HepG2 (cell line): ENCODE measurements around the gene NDUFS2. TPM values are rescaled to one million over a fixed set of nuclear protein-coding genes. Genes with fewer than 3 reads are reported as not detected.

Experiments
- AGO1 ChIP-seq: fragments of 200-400 bp; formaldehyde crosslinking; IDR thresholded peaks from 2 replicates; pipeline ENCODE4 v1.6.1; 2017; ENCODE audit warnings: mild to moderate bottlenecking, low read depth, low read length, moderate library complexity; ENCODE audit not compliant: poor library complexity, severe bottlenecking
- ARHGAP35 ChIP-seq: sonication (generic); formaldehyde crosslinking; IDR thresholded peaks from 2 replicates; pipeline ENCODE4 v1.9.0; 2022; ENCODE audit warnings: mild to moderate bottlenecking, inconsistent platforms, moderate library complexity, missing genetic modification reagents, borderline replicate concordance
- DBP ChIP-seq: sonication (generic); formaldehyde crosslinking; IDR thresholded peaks from 2 replicates; pipeline ENCODE4 v1.4.0; 2020; ENCODE audit warnings: missing genetic modification reagents; ENCODE audit errors: not compliant biosample characterization
- GZF1 ChIP-seq: sonication (generic); formaldehyde crosslinking; IDR thresholded peaks from 2 replicates; pipeline ENCODE4 v1.5.1; 2020; ENCODE audit warnings: mild to moderate bottlenecking, missing genetic modification reagents
- KDM5B ChIP-seq: sonication (generic); formaldehyde crosslinking; IDR thresholded peaks from 2 replicates; pipeline ENCODE4 v1.4.0; 2020; ENCODE audit warnings: missing genetic modification reagents, mild to moderate bottlenecking, borderline replicate concordance
- ONECUT2 ChIP-seq: sonication (generic); formaldehyde crosslinking; IDR thresholded peaks from 2 replicates; pipeline ENCODE4 v1.4.0; 2020; ENCODE audit warnings: missing genetic modification reagents
- SP1 ChIP-seq, 2 experiments: fragments of 450-650 bp in 1 of 2; sonication (generic) in 1 of 2; formaldehyde crosslinking in 1 of 2; IDR thresholded peaks; 2 replicates each; pipeline versions ENCODE4 v1.4.0 to v1.6.1; 2016 to 2020; ENCODE audit warnings: missing genetic modification reagents in 1 of 2
- TCF7 ChIP-seq: sonication (generic); IDR thresholded peaks from 2 replicates; pipeline ENCODE4 v1.6.1; 2016; ENCODE audit warnings: antibody characterized with exemption, low read depth
- TGIF2 ChIP-seq: IDR thresholded peaks from 2 replicates; pipeline ENCODE4 v1.6.1; 2016; ENCODE audit warnings: control low read depth, missing compliant biosample characterization
- THAP9 ChIP-seq: sonication (generic); formaldehyde crosslinking; IDR thresholded peaks from 2 replicates; pipeline ENCODE4; 2020; ENCODE audit warnings: missing genetic modification reagents, mild to moderate bottlenecking, borderline replicate concordance
- ZNF276 ChIP-seq: sonication (generic); formaldehyde crosslinking; IDR thresholded peaks from 2 replicates; pipeline ENCODE4 v1.4.0; 2020; ENCODE audit warnings: mild to moderate bottlenecking, low read depth, missing genetic modification reagents
- ZNF441 ChIP-seq: sonication (generic); formaldehyde crosslinking; IDR thresholded peaks from 2 replicates; pipeline ENCODE4 v1.7.0; 2021; ENCODE audit warnings: missing genetic modification reagents, borderline replicate concordance
- ZNF766 ChIP-seq: sonication (generic); formaldehyde crosslinking; IDR thresholded peaks from 2 replicates; pipeline ENCODE4 v1.5.0; 2020; ENCODE audit warnings: missing genetic modification reagents, borderline replicate concordance
- polyA plus RNA-seq, 8 experiments: library from polyadenylated mRNA; depleted of rRNA in 3 of 8; stranded (reverse) in 7 of 8; unstranded in 1 of 8; fragments of >200 nt; fragmentation: Illumina TruSeq in 4 of 8; extraction: Trizol in 4 of 8; gene quantifications; 2 replicates each; pipeline versions ENCODE4 v1.2.1 to v1.2.3, GENCODE V29; 2011 to 2016; ENCODE audit warnings: low read depth in 4 of 8, missing spikeins in 1 of 8, mixed read lengths in 1 of 8; ENCODE audit not compliant: insufficient read depth in 1 of 8
- total RNA-seq, 5 experiments: library from RNA; depleted of rRNA; stranded (reverse); fragments of >200 nt; fragmentation: Illumina TruSeq; extraction: Trizol; gene quantifications; 2 replicates each; pipeline ENCODE4 v1.2.3, GENCODE V29; 2016; ENCODE audit warnings: low read depth in 1 of 5
- TF ChIP-seq, protein P1 (sequence below): sonication (generic); IDR thresholded peaks from 2 replicates; pipeline ENCODE4 v1.6.1; 2016; ENCODE audit warnings: low read depth, borderline replicate concordance
- TF ChIP-seq, protein P2 (sequence below): sonication (generic); formaldehyde crosslinking; IDR thresholded peaks from 2 replicates; pipeline ENCODE4 v1.4.0; 2020; ENCODE audit warnings: missing genetic modification reagents, borderline replicate concordance

The NDUFS2 gene
- total and polyA plus RNA-seq, 2 of the 13 experiments (the other 11 are each of a cell fraction or from before 2014, with no cell fraction given) = 89.9 to 118 TPM

DNA sequence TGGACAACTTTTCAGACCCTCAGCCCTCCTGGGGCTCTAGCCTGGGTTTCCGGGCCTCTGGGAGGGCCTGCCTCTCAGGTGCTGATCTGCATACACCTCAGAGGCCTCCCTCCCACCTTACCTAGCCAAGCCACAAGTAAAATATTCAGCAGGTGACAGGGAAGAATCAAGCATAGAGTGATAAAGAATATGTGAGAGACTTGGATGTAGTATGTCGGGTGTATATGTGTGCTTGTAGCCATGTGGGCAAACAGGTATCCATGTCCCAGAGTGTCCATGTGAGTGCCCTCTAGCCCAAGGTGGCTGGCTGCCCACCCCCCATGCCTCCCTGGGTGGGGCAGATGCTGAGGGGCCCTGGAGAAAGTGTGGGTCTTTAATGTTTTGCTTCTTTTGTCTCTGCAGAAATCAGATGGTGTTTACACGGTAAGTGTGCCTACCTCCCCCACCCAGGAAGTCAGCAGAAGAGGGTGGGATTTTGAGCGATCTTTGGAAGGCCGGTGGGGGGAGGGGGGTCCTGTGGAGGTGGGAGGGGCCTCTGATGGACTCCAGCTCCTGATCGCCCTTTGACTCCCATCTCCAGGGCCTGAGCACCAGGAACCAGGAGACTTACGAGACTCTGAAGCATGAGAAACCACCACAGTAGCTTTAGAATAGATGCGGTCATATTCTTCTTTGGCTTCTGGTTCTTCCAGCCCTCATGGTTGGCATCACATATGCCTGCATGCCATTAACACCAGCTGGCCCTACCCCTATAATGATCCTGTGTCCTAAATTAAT lies 16.3 kb downstream of the NDUFS2 start (continued):
- TF ChIP-seq, protein P1, sequence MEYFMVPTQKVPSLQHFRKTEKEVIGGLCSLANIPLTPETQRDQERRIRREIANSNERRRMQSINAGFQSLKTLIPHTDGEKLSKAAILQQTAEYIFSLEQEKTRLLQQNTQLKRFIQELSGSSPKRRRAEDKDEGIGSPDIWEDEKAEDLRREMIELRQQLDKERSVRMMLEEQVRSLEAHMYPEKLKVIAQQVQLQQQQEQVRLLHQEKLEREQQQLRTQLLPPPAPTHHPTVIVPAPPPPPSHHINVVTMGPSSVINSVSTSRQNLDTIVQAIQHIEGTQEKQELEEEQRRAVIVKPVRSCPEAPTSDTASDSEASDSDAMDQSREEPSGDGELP = peak; percentile 85
- TF ChIP-seq ZNF276 (no peak), ARHGAP35 (no peak), SP1 (IDR thresholded peaks at IDR 0.05) (no peak), SP1 (CRISPR knock-in tag; IDR thresholded peaks at IDR 0.05) (peak; percentile 36; the same call in 1 of the 2 replicates), ONECUT2 (CRISPR knock-in tag) (no peak), TGIF2 (CRISPR knock-in tag) (0 out of 2 replicates have a peak, but pooled peaks have one; percentile 26), THAP9 (CRISPR knock-in tag) (no peak), DBP (CRISPR knock-in tag) (no peak), AGO1 (peak; percentile 92), ZNF441 (no peak), KDM5B (no peak), GZF1 (CRISPR knock-in tag) (no peak), TCF7 (peak; percentile 78), ZNF766 (no peak)
- TF ChIP-seq, protein P2, sequence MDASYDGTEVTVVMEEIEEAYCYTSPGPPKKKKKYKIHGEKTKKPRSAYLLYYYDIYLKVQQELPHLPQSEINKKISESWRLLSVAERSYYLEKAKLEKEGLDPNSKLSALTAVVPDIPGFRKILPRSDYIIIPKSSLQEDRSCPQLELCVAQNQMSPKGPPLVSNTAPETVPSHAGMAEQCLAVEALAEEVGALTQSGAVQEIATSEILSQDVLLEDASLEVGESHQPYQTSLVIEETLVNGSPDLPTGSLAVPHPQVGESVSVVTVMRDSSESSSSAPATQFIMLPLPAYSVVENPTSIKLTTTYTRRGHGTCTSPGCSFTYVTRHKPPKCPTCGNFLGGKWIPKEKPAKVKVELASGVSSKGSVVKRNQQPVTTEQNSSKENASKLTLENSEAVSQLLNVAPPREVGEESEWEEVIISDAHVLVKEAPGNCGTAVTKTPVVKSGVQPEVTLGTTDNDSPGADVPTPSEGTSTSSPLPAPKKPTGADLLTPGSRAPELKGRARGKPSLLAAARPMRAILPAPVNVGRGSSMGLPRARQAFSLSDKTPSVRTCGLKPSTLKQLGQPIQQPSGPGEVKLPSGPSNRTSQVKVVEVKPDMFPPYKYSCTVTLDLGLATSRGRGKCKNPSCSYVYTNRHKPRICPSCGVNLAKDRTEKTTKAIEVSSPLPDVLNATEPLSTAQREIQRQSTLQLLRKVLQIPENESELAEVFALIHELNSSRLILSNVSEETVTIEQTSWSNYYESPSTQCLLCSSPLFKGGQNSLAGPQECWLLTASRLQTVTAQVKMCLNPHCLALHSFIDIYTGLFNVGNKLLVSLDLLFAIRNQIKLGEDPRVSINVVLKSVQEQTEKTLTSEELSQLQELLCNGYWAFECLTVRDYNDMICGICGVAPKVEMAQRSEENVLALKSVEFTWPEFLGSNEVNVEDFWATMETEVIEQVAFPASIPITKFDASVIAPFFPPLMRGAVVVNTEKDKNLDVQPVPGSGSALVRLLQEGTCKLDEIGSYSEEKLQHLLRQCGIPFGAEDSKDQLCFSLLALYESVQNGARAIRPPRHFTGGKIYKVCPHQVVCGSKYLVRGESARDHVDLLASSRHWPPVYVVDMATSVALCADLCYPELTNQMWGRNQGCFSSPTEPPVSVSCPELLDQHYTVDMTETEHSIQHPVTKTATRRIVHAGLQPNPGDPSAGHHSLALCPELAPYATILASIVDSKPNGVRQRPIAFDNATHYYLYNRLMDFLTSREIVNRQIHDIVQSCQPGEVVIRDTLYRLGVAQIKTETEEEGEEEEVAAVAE = no peak
